K562 (cell line): ENCODE measurements around the gene TIMM17A. TPM values are rescaled to one million over a fixed set of nuclear protein-coding genes. Genes with fewer than 3 reads are reported as not detected.

Source experiments
- ATAC-seq: fragments of 200-7000 bp; cut with Tn5 transposase; 3 replicates; pipeline ENCODE4 v1.9.1; 2020; ENCODE audit warnings: moderate library complexity
- BruUV-seq: library from RNA; stranded (reverse); fragments of 400-500 nt; replicated peaks from 2 replicates; lab custom pipeline; 2021; lab: Mats Ljungman, UMichigan
- CTCF ChIA-PET: fragments of 300-600 bp; formaldehyde crosslinking; extraction: SDS; loops from one replicate; lab custom pipeline; 2021; ENCODE audit warnings: low intra/inter-chr PET ratio; lab: Yijun Ruan, JAX
- POLR2A ChIA-PET: fragments of 300-600, 350-650 bp; sonication (Branson Sonifier 250); formaldehyde crosslinking; extraction: SDS; loops from one replicate; lab custom pipeline; 2021; ENCODE audit warnings: antibody characterized with exemption, inconsistent platforms; lab: Yijun Ruan, JAX
- DNase-seq, 4 experiments: peaks; one replicate each; pipeline versions ENCODE4 v3.0.0 to v3.0.0-alpha.2; 2011 to 2018; ENCODE audit warnings: low spot score in 3 of 4, mixed read lengths in 3 of 4; ENCODE audit errors: extremely low read depth in 1 of 4
- FAIRE-seq: peaks from 2 replicates; lab custom pipeline; 2011; peaks lifted over from hg19 to GRCh38; lab: Jason Lieb, UNC
- H2AFZ ChIP-seq: 2 replicates; pipeline ENCODE4 v1.6.0; 2011; ENCODE audit warnings: low read depth, low read length, control low read depth, inconsistent platforms
- H3K27ac ChIP-seq: fragments of 200-600 bp; 3 replicates; pipeline ENCODE4 v1.8.0; 2011; ENCODE audit warnings: low read depth, mild to moderate bottlenecking, control low read depth, inconsistent platforms, low read length, moderate library complexity, mixed read lengths; ENCODE audit errors: extremely low read depth
- H3K27me3 ChIP-seq, 2 experiments: fragments of 300-600 bp in 1 of 2; 2 replicates in 1 of 2; 3 replicates in 1 of 2; pipeline versions ENCODE4 v1.6.0 to v1.8.0; 2011; ENCODE audit warnings: inconsistent platforms in 2 of 2, low read length in 2 of 2, mild to moderate bottlenecking in 1 of 2, mixed read lengths in 1 of 2, moderate library complexity in 1 of 2; ENCODE audit not compliant: control insufficient read depth in 2 of 2, insufficient read depth in 2 of 2
- H3K36me3 ChIP-seq: fragments of 300-600 bp; 3 replicates; pipeline ENCODE4 v1.8.0; 2011; ENCODE audit warnings: mild to moderate bottlenecking, low read length, inconsistent platforms; ENCODE audit not compliant: control insufficient read depth, insufficient read depth
- H3K4me1 ChIP-seq, 2 experiments: fragments of 200-600 bp in 1 of 2; replicated peaks in 1 of 2; 2 replicates in 1 of 2; 3 replicates in 1 of 2; pipeline versions ENCODE4 v1.5.1 to v1.8.0; 2011; ENCODE audit warnings: inconsistent platforms in 2 of 2, low read length in 2 of 2, mild to moderate bottlenecking in 1 of 2, mixed read lengths in 1 of 2, moderate library complexity in 1 of 2; ENCODE audit not compliant: control insufficient read depth in 2 of 2, insufficient read depth in 2 of 2
- H3K4me2 ChIP-seq: 2 replicates; pipeline ENCODE4 v1.6.1; 2011; ENCODE audit warnings: low read length, control low read depth, inconsistent platforms, mixed read lengths; ENCODE audit not compliant: insufficient read depth
- H3K4me3 ChIP-seq: fragments of 200-600 bp; sonication (generic), shearing (Covaris generic); 2 replicates; pipeline ENCODE4 v1.5.1; 2016; ENCODE audit warnings: control low read depth, inconsistent platforms
- H3K79me2 ChIP-seq: fragments of 200-600 bp; 3 replicates; pipeline ENCODE4 v1.8.0; 2011; ENCODE audit warnings: low read length, inconsistent platforms; ENCODE audit not compliant: control insufficient read depth, insufficient read depth
- H3K9ac ChIP-seq, 2 experiments: 2 replicates each; pipeline versions ENCODE4 v1.6.0 to v1.6.1; 2011; ENCODE audit warnings: low read depth in 2 of 2, low read length in 2 of 2, control low read depth in 1 of 2, inconsistent platforms in 1 of 2, mild to moderate bottlenecking in 1 of 2, mixed read lengths in 1 of 2; ENCODE audit not compliant: insufficient read depth in 1 of 2
- H3K9me1 ChIP-seq: one replicate; pipeline ENCODE4 v1.6.0; 2011; ENCODE audit warnings: inconsistent platforms, mild to moderate bottlenecking, low read length, moderate library complexity; ENCODE audit not compliant: control insufficient read depth, insufficient read depth
- H3K9me3 ChIP-seq: replicated peaks from 2 replicates; pipeline ENCODE4 v1.5.1; 2011; ENCODE audit warnings: low read depth, low read length, inconsistent platforms; ENCODE audit not compliant: control insufficient read depth, insufficient read depth
- H4K20me1 ChIP-seq: replicated peaks from 2 replicates; pipeline ENCODE4 v1.6.1; 2011; ENCODE audit warnings: low read length, inconsistent platforms, mixed read lengths; ENCODE audit not compliant: control insufficient read depth, insufficient read depth
- C11orf30 ChIP-seq: fragments of 450-650 bp; IDR thresholded peaks from 2 replicates; pipeline ENCODE4 v1.6.1; 2016; ENCODE audit warnings: low read depth, mild to moderate bottlenecking
- FOXA3 ChIP-seq, 2 experiments: fragments of 450-650 bp in 1 of 2; sonication (generic) in 1 of 2; formaldehyde crosslinking; IDR thresholded peaks in 1 of 2; conservative IDR thresholded peaks in 1 of 2; 2 replicates each; pipeline versions ENCODE4 v1.4.0 to v1.8.0; 2020 to 2022; ENCODE audit warnings: mild to moderate bottlenecking in 2 of 2, missing genetic modification reagents in 1 of 2
- NBN ChIP-seq: fragments of 450-650 bp; IDR thresholded peaks from 2 replicates; pipeline ENCODE4 v1.6.1; 2016; ENCODE audit warnings: low read depth, mild to moderate bottlenecking
- POLR2A ChIP-seq: fragments of 450-650 bp; conservative IDR thresholded peaks from 2 replicates; pipeline ENCODE4 v1.6.1; 2016
- SRSF3 ChIP-seq: fragments of 200-400 bp; formaldehyde crosslinking; IDR thresholded peaks from 2 replicates; pipeline ENCODE4 v1.6.1; 2016; ENCODE audit warnings: mild to moderate bottlenecking, low read length, moderate library complexity; ENCODE audit not compliant: insufficient read depth
- TCF3 ChIP-seq: sonication (generic); formaldehyde crosslinking; IDR thresholded peaks from 2 replicates; pipeline ENCODE4 v1.4.0; 2020; ENCODE audit warnings: mild to moderate bottlenecking, missing genetic modification reagents
- ZNF263 ChIP-seq: sonication (generic); formaldehyde crosslinking; IDR thresholded peaks from 2 replicates; pipeline ENCODE4 v1.8.0; 2022; ENCODE audit warnings: mild to moderate bottlenecking, missing genetic modification reagents, borderline replicate concordance
- ZNF444 ChIP-seq: fragments of 250-450 bp; sonication (Bioruptor Pico); IDR thresholded peaks from 2 replicates; pipeline ENCODE4 v1.4.0; 2020; ENCODE audit warnings: mild to moderate bottlenecking, moderate library complexity
- ZNF77 ChIP-seq: fragments of 250-450 bp; sonication (Bioruptor Pico); IDR thresholded peaks from 2 replicates; pipeline ENCODE4 v1.5.0; 2020
- WGBS: fragments of 100-300 bp; shearing (Covaris generic); methylation state at CpG from one replicate; pipeline ENCODE4 v1.1.6; 2016; ENCODE audit warnings: low coverage, mixed read lengths; ENCODE audit not compliant: insufficient coverage; ENCODE audit errors: missing lambda C conversion rate; 5-methylcytosine and 5-hydroxymethylcytosine counted together
- in situ Hi-C: fragments of 300-500 bp; cut with MboI; formaldehyde crosslinking; loops from 4 replicates; pipeline ENCODE4 v1.15.0; 2018; ENCODE audit warnings: inconsistent platforms, mixed read lengths
- intact Hi-C: fragments of 100-400 bp; cut with micrococcal nuclease; formaldehyde crosslinking; loops from 2 replicates; pipeline ENCODE4 v1.14.2; 2022
- polyA plus RNA-seq, 8 experiments: library from polyadenylated mRNA; depleted of rRNA in 4 of 8; stranded (reverse) in 5 of 8; unstranded in 3 of 8; fragments of >200 nt; fragmentation: Nextera tagmentation in 2 of 8; fragmentation: Illumina TruSeq in 1 of 8; extraction: Ambion mirVana in 2 of 8; extraction: Trizol in 1 of 8; gene quantifications; 2 replicates each; pipeline versions ENCODE4 v1.2.1 to v1.2.3, GENCODE V29; 2011 to 2014; ENCODE audit warnings: inconsistent platforms in 1 of 8, missing spikeins in 1 of 8
- total RNA-seq, 7 experiments: library from RNA; depleted of rRNA in 6 of 7; stranded (reverse); fragments of >200 nt in 6 of 7; fragmentation: Illumina TruSeq in 2 of 7; extraction: Trizol in 2 of 7; gene quantifications; 2 replicates each; pipeline versions ENCODE4 v1.2.1 to v1.2.3, GENCODE V29; 2011 to 2021; ENCODE audit warnings: low replicate concordance in 1 of 7
- TF ChIP-seq, protein P1 (sequence below): fragments of 450-650 bp; conservative IDR thresholded peaks from 2 replicates; pipeline ENCODE4 v1.6.1; 2016; ENCODE audit warnings: missing genetic modification characterization, low read depth, mild to moderate bottlenecking, missing compliant biosample characterization, moderate library complexity
- TF ChIP-seq, protein P2 (sequence below), 2 experiments: fragments of 450-650 bp; IDR thresholded peaks; 2 replicates each; pipeline ENCODE4 v1.6.1; 2016
- TF ChIP-seq, protein P3 (sequence below): fragments of 450-650 bp; IDR thresholded peaks from 2 replicates; pipeline ENCODE4 v1.6.1; 2016; ENCODE audit warnings: low read depth, mild to moderate bottlenecking, moderate library complexity
- TF ChIP-seq, protein P4 (sequence below): sonication (generic); formaldehyde crosslinking; IDR thresholded peaks from 2 replicates; pipeline ENCODE4 v1.8.1; 2023; ENCODE audit warnings: mild to moderate bottlenecking, missing genetic modification reagents
- TF ChIP-seq, protein P5 (sequence below), 2 experiments: fragments of 250-450 bp in 1 of 2; fragments of 450-650 bp in 1 of 2; sonication (Bioruptor Pico) in 1 of 2; IDR thresholded peaks; 2 replicates each; pipeline versions ENCODE4 v1.6.1 to v1.8.0; 2016 to 2021; ENCODE audit warnings: mild to moderate bottlenecking in 2 of 2, moderate library complexity in 2 of 2, missing compliant biosample characterization in 1 of 2, missing genetic modification characterization in 1 of 2

The TIMM17A gene
- total and polyA plus RNA-seq, 9 of the 15 experiments (the other 6 are each of a cell fraction or from before 2014, with no cell fraction given), result 116 to 744 (median 180) TPM

DNA sequence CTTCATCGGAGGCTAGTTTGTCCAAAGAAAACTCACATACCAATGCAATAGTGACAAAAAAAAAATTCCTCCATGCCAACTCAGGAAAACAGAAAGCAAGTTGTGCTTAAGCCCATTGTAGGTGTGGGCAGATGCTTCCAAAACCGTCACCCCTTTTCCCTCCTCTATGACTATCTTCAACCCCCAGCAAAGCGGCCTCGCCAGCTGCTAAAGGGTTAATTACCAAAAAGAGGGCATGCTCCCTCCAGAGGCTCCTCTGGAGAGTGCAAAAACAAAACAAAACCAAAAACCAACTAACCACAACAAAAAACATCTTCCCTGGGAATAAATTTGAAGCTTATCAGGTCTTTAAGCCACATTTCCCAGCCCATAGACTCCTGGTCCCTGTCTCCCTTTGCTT is 10.1 kb upstream of the TIMM17A start (continued):
- TF ChIP-seq, protein P1, sequence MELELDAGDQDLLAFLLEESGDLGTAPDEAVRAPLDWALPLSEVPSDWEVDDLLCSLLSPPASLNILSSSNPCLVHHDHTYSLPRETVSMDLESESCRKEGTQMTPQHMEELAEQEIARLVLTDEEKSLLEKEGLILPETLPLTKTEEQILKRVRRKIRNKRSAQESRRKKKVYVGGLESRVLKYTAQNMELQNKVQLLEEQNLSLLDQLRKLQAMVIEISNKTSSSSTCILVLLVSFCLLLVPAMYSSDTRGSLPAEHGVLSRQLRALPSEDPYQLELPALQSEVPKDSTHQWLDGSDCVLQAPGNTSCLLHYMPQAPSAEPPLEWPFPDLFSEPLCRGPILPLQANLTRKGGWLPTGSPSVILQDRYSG, result no peak
- TF ChIP-seq, protein P2, sequence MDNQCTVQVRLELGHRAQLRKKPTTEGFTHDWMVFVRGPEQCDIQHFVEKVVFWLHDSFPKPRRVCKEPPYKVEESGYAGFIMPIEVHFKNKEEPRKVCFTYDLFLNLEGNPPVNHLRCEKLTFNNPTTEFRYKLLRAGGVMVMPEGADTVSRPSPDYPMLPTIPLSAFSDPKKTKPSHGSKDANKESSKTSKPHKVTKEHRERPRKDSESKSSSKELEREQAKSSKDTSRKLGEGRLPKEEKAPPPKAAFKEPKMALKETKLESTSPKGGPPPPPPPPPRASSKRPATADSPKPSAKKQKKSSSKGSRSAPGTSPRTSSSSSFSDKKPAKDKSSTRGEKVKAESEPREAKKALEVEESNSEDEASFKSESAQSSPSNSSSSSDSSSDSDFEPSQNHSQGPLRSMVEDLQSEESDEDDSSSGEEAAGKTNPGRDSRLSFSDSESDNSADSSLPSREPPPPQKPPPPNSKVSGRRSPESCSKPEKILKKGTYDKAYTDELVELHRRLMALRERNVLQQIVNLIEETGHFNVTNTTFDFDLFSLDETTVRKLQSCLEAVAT (IDR thresholded peaks at IDR 0.05), result peak; percentile 9 to 67; a peak in 1 of 4 replicates
- peak; percentile 55; the same call in 1 of the 2 replicates for TF ChIP-seq NBN

DNA sequence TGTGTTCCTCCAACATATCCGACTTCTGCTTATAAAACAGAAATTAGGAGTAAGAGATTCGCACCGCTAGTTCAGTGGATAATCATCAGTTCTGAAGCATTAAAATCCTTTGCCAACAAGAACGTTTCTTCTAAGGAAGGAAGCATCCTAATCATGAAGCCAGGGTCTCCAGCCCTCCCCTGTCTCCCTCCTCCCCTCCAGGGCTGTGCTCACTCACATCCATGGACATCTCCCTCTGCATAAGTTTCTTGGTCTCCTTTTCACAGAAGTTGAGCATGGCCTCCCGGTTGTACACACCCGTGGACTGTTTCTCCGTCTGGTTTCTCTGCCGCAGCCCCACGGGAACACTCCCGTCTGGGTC is 9.5 kb upstream of the TIMM17A start:
- H3K27ac ChIP-seq, result no peak overlapping the region; the same call in 2 of the 3 replicates
- H3K9me3 ChIP-seq, result no peaks in the 10 kb centered on the region
- H3K9me1 ChIP-seq, result no peaks in the 10 kb centered on the region
- peak overlapping the region; percentile 12 for H3K4me3 ChIP-seq
- in situ Hi-C loops (no loop called here), intact Hi-C loops (loop anchor here (2.0 kb wide), 1 partner anchor 49 kb away; no protein-coding TSS in a partner anchor)
- no peaks in the 10 kb centered on the region for H3K27me3 ChIP-seq
- no peaks in the 10 kb centered on the region for H4K20me1 ChIP-seq
- ATAC-seq (no peak), DNase-seq (no peak), FAIRE-seq (no peak)
- ChIA-PET CTCF (no interaction called here), POLR2A (interaction anchor here (0.6 to 3.8 kb wide), 13 partner anchors 9 to 486 kb away, joined by 3 to 46 read pairs (median 4); partner anchors contain the start of gene TIMM17A)
- H3K9ac ChIP-seq, result peak overlapping the region; percentile 15 to 88; a peak in 3 of 4 replicates
- H3K4me2 ChIP-seq, result peak overlapping the region; percentile 78
- TSS peak; percentile 21 for BruUV-seq
- no peaks in the 10 kb centered on the region for H3K79me2 ChIP-seq
- no peaks in the 10 kb centered on the region for H3K36me3 ChIP-seq
- peak overlapping the region; percentile 89 for H2AFZ ChIP-seq
- H3K4me1 ChIP-seq, result peaks cover 29 to 40% of the 10 kb centered on the region in 2 experiments
- TF ChIP-seq SRSF3 (no peak), FOXA3 (CRISPR knock-in tag; conservative IDR thresholded peaks at IDR 0.05 in 1 of 2, IDR thresholded peaks at IDR 0.05 in 1 of 2) (peak in 1 of 2 experiments; percentile 48; a peak in 1 of 4 replicates), TCF3 (CRISPR knock-in tag) (no peak), ZNF77 (CRISPR knock-in tag) (no peak), ZNF444 (CRISPR knock-in tag) (no peak), POLR2A (no peak), ZNF263 (CRISPR knock-in tag) (peak; percentile 83), C11orf30 (no peak)
- TF ChIP-seq, protein P3, sequence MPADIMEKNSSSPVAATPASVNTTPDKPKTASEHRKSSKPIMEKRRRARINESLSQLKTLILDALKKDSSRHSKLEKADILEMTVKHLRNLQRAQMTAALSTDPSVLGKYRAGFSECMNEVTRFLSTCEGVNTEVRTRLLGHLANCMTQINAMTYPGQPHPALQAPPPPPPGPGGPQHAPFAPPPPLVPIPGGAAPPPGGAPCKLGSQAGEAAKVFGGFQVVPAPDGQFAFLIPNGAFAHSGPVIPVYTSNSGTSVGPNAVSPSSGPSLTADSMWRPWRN, result no peak
- TF ChIP-seq, protein P4, sequence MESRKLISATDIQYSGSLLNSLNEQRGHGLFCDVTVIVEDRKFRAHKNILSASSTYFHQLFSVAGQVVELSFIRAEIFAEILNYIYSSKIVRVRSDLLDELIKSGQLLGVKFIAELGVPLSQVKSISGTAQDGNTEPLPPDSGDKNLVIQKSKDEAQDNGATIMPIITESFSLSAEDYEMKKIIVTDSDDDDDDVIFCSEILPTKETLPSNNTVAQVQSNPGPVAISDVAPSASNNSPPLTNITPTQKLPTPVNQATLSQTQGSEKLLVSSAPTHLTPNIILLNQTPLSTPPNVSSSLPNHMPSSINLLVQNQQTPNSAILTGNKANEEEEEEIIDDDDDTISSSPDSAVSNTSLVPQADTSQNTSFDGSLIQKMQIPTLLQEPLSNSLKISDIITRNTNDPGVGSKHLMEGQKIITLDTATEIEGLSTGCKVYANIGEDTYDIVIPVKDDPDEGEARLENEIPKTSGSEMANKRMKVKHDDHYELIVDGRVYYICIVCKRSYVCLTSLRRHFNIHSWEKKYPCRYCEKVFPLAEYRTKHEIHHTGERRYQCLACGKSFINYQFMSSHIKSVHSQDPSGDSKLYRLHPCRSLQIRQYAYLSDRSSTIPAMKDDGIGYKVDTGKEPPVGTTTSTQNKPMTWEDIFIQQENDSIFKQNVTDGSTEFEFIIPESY, result no peak
- TF ChIP-seq, protein P5, sequence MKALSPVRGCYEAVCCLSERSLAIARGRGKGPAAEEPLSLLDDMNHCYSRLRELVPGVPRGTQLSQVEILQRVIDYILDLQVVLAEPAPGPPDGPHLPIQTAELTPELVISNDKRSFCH (CRISPR knock-in tag; IDR thresholded peaks at IDR 0.05), result no peak
- TF ChIP-seq, protein P5 (tag; IDR thresholded peaks at IDR 0.05), result no peak
- 29% methylated on average over 10 of the region's 10 CpGs for WGBS
